Stromal cell of bone marrow (primary cell): ENCODE measurements around the gene RGMA.
A peak's percentile ranks its signal among the peaks of the same experiment; 100 is the strongest.

Experiments used
- DNase-seq: peaks from one replicate; pipeline ENCODE4 v3.0.0-alpha.2; 2012; ENCODE audit warnings: low read depth

RGMA gene

DNA sequence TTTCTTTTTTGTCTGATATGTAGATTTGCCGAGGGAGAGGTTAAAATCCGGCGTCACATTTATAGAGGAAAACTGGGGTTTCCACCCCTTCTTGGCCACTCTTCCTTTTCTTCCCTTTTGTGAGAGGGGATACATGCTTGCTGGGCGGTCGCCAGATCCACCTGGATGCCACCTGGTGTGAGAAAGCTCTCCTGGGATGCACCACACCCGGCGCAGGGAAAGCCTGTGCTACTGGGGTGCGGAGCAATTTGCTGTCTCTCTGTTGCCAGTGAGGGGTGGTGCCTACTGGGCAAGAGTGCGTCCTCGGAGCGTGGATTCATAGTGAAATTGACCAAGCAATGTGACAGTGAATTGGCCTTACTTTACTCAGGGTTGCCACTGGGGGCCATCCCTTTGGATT, 2.5 kb upstream of the RGMA start:
- no peak for DNase-seq

DNA sequence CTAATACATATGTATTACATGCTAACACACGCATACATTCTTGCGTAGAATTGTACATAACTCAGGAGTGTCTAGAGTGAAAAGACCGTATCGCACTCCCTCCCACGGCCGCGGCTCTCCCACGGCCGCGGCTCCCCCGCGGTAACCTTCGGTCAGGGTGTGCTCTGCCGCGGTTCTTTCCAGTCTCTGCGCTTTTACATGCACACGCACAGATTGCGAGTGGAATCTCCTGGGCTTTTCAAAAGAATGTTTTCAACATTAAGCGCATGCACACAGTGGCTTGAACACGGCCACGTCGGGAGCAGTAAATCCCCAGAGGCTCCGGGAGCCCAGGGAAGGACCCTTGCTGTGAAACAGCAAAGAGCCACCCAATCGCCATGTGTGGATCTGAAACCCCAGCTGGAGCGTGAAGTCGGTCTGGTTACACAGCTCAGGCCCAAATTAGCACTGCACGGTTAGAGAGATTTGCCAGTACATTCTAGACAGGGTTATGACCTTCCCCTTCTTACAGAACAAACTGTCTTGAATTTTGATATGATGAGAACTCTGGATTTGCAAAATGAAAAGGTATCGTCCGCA, 805 bp upstream of the RGMA start:
- DNase-seq = no peak

DNA sequence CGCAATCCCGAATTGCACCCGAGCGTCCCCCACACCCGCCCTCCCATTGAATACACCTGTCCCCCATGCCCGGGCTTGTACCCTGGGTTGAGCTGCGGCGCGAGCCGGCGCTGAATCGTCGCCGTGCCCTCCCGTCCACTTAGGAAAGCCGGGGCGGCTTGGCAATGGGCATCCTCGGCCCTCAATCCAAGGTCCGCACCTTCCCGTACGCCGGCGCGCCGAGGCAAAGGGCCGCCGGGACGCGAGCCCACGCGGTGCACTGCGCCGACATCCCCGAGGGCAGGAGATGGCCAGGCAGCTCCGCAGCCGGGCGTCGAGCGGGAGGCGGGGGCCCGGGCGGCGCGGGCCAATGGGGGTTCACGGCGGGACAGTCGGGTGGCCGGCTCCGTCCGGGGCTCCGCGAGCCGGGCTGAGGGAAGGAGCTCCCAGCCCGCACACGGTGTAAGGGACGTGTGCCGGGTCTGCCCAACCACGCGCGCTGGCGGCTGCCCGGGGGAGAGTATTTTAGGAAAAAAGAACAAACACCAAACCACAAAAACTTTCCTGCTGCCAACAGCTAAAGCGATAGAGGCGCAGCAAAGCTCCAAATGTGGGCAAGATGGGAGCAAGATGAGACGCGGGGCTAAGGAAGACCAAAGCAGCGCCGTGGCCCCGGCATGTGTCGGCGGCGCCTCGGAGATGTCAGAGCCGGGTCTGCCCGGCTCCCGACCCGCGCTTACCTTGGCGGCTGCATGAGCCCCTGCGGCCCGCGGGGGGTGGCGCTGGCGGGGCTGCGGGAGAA, 621 bp downstream of the RGMA start:
- no peak for DNase-seq

DNA sequence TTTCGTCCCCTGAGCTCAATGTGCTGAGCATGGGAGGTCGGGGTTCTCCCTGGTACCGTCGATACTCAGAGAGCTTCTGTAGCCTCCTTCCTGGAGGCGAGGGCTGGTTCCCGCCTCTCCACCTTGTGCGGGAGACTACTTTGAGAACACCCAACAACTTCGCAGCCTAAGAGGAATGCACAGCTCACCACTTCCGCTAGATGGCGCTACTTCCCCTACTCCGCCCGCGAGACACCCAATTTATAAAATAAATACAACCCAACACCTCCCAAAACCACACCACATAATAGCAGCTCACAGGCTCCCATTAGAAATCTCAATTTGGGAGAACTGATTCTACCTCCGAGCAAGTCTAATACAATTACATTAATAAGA, 1.2 kb downstream of the RGMA start:
- no peak for DNase-seq

DNA sequence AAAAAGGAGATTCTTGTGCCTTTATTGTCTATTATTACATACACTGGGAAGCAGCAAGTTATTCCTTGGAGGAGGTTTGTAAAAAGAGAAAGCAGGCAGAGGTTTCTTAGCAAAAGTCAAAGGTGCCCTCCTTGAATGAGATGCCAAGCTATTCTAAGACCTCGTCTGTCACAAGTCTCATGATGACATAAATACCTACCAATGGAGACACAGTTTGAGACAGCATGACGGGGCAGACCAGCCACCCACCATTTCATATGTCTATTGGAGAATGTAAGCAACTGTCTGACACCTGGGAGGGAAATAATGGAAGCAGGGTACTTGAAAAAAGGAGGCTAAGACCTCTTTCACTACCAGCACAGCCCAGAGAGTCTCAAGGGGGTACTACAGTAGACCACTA, 2.2 kb downstream of the RGMA start:
- no peak for DNase-seq

DNA sequence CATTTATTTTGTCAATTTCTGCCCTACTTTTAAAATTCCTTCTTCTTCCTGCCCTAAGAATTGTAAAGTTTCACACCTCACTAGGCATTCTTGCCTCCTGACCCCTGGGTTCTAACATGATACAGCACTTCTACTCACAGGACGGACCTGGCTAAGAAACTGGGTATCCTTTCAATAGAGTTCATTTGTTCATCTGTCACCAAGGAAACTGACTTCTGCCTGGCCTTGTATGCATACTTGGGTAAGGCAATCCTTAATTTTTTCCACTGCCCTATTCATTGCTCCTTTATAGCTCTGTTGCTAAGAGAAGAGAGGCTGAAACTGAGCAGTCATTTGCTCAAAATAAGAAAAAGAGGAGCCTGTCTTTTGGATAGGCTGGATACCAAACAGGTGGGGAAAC, 3.3 kb downstream of the RGMA start:
- DNase-seq = no peak

DNA sequence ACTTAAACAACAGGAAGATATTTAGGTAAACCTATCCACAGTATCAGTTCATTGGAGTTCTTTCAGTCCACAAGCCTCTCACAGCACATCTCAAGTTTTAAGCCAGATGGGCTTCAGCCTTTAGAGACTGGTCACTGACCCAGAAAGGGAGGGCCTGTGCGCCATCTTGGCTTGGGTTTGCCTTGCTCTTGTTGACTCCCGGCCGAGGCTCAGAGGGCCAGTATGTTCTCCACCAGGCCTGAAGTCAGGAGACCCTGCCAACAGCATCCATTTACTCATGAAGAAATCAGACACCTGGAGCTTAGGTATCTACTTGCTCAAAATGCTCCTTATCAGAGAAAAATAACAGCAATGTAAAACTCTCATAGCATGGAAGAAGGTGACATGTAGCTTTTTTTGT, 6.2 kb downstream of the RGMA start:
- DNase-seq = no peak

DNA sequence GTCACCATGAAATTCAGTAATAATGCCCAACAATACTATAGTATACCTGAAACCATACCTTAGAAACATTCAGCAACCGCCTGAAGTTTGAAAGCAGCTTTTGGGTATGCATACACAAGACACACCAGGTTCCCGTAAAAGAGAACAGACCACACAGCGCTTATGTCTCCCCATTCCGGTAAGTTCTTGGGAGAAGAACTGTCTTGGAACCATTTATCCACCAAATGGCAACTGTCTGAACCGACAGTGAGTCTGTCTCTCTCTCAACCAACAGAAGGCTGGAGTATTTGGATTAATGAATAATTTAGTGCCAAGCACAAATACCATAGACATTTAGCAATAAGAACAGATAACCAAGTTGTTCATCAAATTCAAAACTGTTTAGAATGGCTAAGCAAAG, 7.6 kb downstream of the RGMA start:
- DNase-seq = no peak

DNA sequence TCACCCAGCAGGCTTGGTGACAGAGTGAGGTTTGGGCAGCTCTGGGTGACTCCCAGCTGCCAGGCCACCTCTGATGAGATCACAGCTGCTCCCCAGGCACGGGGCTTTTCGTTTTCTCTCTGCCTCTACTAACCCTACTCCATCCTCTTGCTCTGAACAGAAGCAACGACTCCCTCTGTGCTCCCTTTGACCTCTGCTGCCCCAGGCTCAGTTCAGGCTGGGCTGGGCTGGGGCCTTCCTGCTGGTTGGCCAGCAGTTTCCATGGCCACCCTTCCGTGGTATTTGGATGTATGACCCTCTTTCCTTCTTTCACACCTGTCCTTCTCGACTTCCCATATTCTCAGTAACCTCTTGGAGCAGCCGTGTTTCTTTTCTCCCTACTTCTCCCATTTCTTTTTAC, 8.6 kb downstream of the RGMA start:
- DNase-seq = no peak

DNA sequence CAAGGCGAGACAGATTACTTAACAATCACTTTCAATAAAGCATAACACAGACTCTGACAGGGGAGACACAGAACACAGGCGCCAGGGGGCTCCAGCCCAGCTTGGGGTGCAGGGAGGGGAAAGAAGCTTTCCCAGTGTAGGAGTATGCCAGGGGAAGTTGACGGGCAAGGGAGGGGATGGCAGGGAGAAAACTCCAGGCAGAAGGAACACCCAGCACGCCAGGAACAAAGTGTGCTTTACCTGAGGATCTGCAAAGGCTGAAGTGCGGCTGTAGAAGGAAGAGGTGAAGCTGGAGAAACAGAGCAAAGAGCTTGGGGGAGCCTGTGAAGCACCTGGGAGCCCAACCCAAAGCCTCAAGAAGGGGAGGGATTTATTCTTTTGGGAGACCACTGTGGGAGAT, 12.1 kb downstream of the RGMA start:
- no peak for DNase-seq

DNA sequence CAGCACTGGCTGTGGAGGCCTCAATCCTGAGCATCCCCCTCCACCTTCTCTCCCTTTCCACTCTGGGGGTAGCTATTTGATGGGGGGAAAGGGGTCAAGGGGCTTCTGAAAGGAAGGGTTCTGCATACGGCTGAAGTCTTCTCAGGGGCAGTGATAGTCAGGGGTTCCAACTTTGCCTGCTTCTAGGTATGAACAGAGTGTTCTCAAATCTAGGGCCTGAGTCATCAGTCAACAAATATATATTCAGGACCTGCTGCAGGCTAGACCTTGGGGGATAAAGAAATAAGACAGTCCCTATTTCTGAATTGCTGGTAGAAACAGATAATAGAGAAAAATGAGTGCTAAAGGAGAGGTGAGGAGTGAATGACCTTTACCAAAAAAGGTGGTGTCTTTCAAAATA, 12.8 kb downstream of the RGMA start:
- DNase-seq = no peak

DNA sequence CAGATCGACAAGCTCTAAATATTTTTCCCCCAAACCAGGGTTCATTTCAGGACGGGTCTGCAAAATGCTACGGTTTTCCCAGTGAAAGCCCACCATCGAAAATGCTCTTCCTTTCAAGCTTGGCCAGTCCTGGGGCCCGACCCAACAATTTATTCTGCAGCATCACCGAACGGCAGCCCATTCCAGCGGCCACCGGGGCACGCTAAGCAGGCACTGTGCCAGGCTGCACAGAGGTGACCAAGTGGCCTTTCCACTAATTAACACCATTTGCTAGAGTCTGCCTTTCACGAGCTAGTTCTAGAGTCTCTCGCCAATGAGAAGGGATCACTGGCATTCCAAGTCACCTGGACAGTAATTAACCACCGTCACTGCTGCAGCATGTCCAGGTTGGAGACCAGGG, 14.4 kb downstream of the RGMA start:
- no peak for DNase-seq

DNA sequence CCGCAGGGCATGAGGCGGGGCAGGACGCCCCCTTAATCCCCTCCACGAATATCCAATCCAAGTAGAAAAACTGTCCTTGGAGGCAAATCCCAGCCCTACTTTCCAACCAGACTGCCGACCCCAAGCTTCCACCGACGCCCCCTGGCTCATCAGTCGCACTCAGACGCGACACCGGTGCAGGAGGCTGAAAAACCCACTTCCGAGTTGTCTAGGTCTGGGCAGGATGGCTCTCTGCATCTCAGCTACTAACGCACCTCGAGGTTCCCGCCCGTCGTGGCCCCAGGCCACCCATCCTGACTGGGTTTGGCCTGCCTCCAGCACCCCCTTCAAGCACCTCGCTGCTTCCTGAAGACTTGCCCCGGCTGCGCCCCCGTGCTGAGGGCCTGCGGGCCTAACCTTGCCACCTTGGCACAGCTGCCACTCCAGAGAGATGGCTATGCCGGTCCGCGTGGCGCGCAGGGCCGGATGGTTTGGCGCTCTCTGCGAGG, 15.5 kb downstream of the RGMA start:
- DNase-seq = no peak

DNA sequence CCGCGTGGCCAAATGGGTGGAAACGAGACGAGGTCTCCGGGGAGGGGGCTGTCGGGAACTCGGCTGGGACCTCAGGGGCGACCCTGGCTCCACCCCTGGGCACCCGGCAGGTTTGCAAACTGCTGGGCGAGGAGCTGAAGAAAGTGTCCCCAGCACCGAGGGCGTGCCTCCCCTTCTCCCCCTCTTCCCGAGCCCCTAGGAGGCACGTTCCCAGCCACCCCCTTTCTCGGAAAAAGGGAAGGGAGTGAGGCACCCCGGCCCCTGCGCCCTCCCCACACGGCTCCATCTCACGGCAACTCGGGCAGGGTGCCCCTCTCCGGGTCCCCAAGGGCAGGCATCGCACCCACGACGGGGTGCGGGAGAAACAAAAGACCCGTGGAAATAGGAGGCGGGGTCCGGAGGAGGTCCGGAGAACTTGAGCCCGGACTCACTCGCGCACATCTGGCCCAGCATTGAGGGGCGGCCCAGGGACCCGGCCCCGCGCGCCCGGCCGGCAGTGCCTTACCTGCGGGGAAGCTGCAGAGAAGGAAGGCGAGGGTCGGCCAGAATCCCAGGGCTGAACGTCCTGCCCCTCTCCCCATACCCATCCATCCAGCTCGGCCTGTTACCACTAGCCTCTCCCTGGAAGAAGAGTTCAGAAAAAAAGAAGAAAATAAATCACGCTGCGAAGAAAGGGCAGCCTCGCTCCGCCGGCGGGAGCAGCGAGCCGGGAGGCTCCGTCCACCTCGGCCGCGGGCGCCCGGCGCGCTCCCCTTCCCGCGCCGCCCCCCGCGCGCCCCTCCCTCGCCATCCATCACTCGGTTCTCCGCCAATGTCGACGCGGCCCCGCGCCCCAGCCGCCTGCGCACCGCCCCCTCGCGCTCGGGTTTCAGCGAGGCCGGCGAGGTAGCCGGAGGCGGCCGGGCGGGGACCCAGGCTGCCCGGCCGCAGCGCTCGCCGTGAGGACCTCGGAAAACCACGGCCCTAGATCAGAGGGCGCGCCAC, 16.3 kb downstream of the RGMA start:
- DNase-seq = peak; percentile 53

DNA sequence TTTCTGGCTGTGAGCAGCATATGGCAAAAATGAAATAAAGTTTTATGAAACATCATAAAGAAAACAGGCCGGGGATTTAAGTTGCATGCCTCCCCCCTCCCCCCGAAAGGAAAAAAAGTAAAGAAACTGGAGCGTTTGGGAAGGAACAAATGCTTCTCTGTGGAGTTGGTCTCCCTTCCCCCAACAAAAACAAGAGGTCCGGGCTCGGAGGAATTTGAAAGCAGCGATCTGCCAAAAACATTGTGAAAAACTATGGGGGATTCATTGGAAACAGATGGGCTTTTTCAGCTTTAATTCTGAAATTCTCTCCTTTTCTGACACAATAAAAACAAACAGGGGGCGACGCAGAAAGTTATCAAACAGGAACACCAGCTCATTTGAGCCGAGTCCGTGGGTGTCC, 17.0 kb downstream of the RGMA start:
- DNase-seq = peak; percentile 45

DNA sequence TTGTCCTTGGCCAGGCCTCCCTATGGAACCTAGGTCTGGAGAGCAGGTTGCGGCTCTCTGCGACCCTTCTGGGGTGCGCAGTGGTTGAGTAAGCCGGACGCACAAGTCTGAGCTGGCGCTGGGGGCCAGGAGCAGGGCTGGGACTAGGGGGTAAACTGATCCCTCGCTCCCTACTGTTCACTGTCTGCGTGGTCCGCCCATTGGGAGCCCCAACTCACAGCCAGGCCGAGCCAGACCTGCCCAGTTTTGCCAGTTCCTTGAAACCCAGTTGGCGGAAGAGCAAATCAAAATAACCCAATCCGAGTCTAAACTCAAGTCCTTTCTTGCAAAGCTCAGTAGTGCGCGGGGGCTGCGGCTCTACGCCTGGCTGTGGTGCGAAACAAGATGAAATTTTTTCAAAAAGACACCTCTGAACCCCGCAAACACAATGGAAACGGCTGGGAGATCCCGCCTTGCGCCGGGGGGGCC, 17.5 kb downstream of the RGMA start:
- no peak for DNase-seq

DNA sequence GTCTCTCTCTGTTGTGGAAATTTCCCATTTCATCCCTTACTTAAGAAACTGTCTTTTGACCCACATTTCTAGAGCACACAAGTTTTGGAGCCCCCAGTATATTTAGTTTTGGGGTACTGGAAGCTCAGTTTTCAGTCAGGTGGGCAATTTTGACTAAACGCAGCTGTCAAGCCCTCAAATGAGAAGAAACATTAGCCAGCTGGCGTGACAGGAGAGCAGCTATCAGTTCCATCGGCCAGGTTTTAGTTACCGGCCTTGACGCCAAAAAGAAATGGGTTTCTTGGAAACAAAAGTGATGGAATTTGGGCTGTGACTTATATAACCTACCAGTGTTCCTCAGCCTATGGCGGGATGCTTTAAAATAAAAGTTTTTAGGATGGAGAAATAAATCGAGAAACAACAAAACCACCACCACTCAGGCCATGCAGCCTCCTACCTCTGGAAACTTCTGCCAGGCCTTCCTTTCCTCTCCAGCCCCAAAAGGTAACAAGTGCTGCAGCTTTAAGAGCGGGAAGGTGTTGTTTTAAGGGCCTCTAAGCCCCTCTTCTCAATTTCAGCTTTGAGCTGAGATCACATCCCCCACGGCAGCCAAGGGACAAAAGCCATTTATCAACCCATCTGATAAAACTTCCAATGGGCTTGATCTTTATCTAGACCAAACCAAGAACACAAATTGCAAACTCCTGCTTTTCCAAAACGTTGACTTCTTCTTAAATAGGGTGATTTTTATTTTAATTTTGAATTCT, 18.3 kb downstream of the RGMA start:
- no peak for DNase-seq

DNA sequence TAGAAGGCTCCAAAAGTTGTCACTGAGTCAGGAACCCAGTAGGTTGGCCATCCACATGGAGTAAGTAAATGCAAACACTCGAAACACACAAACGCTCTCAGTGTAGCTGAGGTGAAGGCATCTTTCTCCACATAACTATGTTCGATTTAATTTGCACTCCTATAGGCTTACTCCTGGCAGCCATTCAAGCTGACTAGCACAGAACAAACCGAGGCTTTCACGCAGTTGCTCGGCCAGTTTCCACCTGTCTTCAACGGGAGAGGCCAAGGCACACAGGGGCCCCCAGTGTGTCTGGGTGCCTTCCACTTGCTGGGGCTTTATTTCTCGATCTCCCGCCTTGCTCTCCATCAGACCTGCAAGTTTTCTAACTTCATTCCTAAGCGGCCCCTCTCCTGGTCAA, 18.9 kb downstream of the RGMA start:
- no peak for DNase-seq

DNA sequence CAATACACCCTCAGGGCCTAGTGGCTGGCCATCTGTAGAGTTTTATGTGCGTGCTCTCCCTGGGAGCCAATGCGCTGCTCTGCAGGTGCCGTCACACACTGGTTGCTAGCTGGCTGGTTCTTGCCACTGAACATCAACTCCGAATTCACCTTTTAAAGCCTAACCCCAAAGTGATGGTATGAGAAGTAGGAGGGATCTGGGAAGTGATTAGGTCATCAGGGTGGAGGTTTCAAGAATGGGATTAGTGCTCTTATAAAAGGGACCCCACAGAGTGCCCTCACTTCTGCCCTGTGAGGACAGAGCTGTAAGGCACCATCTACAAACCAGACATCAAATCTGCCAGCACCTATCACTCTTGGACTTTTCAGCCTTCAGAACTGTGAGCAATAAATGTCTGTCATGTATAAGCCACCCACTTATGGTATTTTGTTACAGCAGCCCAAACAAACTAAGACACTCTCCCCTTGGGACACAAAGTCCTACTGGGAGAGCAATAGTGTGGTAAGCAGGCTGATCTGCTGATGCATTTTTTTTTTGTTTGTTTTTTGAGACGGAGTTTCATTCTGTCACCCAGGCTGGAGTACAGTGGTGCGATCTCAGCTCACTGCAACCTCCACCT, 20.3 kb downstream of the RGMA start:
- DNase-seq = no peak

DNA sequence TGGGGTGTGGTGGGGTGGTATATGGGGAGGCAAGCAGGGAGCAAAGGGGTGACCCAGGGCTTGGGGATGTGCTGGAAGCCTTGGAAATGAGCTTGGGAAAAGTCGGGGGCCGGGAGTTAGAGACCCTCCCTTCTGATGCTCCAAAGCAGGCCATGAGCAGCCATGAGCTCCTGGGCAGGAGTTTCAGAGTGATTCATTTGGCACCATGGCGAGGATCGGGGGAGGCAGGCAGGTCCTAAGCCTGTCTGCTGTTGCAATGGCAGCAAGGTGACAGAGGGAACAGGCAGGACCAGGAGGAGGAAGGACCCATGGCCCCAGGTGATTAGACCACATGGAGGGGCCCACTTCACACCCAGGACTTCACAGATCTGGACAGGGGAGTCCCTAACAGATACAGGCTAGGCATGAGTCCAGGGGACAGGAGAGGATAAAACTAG, 21.3 kb downstream of the RGMA start:
- no peak for DNase-seq

DNA sequence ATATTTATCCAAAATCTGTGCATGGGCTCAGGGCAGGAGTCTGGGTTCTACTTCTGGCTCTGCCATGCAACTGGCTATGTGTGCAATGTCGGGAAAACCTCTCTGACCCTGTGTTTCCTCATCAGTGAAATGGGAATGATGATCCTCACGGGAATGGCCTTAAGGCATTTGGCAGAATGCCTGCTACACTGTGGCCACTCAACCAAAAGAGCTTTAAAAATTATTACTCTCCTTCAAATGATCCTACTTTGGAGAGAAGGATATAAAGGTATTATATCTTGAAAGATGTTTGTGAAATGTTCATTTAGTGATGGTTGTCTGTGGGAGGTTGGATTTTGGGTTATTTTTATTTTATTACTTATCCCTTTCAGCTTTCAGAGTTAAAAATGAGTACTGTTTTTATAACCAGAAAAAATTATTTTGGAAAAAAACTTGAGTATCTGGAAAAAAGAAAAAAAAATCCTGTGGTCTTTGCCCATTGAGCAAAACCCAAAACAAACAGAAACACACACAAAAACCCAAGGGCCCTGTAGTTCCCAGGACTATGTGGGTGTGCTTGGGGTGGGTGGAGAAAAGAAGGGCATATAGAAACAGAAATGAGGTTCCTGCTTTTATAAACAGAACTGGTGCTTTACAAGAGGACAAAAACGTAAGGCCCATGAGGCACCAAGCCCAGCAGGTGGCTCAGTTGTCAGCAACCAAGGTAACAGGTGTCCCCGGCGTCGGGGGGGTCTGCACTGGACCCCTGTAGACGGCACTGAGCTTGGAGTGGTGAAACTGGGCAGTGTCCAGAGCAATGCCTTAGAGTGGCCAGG, 22.0 kb downstream of the RGMA start:
- DNase-seq = no peak
